AG10803 (cell line): ENCODE measurements around the gene DSC3.

Experiments
- DNase-seq: peaks from one replicate; pipeline ENCODE4 v3.0.0; 2010; ENCODE audit warnings: low read depth
- H3K4me3 ChIP-seq: 2 replicates; pipeline ENCODE4 v1.5.1; 2011; ENCODE audit warnings: mild to moderate bottlenecking, low read length, control low read depth
- TF ChIP-seq, protein P1 (sequence below): conservative IDR thresholded peaks from 2 replicates; pipeline ENCODE4 v1.5.1; 2011; ENCODE audit warnings: mild to moderate bottlenecking, low read length, control low read depth, inconsistent platforms

Gene DSC3

DNA sequence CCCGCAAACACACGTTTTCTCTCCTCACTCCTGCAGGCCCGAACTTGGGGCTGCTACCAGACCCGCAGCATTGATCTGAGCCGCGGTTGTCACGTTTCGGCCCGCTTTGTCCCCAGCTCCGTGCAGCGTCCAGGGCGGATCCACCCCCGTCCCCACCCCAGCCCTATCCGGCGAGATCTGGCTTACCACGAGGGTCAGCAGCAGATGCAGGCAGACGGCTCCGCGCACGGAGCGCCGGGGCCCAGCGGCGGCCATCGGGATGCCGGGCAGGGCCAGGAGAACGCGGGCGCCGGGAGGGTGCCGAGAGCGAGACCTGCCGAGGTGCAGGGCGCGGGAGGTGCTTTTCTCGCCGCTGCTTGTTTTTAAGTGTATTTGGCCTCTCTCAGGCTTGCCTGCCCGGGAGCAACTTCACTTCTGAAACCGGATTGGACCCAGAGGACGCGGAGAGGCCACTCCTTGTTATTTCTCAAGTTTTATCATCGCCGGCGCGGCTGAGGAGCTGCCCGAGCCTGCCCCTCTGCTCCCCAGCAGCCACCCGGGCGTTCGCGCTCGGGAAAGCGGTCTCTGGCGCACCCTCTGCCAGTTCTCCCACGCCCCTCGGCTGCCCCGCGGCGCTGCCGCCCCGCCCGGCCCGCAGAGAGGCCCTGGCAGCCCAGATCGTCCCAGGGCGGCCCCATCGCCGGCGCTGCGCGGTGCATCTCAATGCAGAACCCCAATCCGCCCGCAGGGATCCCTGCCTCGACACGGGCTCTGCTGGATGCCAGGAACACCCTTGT, at the start of gene DSC3:
Gene DSC3, minus strand, starts transcription at position 337 of the 776 bp plus-strand sequence. Its CDS starts 82 bp downstream, at position 255.
- no peak for DNase-seq
- no peak within 1 kb of the TSS for H3K4me3 ChIP-seq
- TF ChIP-seq, protein P1, sequence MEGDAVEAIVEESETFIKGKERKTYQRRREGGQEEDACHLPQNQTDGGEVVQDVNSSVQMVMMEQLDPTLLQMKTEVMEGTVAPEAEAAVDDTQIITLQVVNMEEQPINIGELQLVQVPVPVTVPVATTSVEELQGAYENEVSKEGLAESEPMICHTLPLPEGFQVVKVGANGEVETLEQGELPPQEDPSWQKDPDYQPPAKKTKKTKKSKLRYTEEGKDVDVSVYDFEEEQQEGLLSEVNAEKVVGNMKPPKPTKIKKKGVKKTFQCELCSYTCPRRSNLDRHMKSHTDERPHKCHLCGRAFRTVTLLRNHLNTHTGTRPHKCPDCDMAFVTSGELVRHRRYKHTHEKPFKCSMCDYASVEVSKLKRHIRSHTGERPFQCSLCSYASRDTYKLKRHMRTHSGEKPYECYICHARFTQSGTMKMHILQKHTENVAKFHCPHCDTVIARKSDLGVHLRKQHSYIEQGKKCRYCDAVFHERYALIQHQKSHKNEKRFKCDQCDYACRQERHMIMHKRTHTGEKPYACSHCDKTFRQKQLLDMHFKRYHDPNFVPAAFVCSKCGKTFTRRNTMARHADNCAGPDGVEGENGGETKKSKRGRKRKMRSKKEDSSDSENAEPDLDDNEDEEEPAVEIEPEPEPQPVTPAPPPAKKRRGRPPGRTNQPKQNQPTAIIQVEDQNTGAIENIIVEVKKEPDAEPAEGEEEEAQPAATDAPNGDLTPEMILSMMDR: no peak

DNA sequence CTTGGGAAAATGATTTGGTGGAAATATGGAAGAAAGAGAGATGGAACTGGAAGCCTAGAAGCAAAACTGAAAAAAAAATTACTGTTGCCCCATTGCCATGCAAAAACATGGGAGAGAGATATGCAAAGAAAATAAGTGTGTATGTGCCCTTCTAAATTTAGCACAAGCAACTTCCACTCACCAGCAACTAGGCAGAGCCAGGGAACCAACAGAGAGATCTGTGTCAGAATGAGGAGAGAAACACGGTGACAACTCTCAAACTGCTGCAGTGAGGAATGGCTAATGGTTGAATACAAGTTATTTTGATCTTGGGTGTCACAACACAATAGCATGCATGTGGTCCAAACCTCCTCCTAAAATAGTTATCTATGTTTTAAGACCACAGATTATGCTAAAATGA, 48.8 kb upstream of the DSC3 start:
- DNase-seq: no peak
- TF ChIP-seq, protein P1: no peak
- no peak overlapping the region for H3K4me3 ChIP-seq

DNA sequence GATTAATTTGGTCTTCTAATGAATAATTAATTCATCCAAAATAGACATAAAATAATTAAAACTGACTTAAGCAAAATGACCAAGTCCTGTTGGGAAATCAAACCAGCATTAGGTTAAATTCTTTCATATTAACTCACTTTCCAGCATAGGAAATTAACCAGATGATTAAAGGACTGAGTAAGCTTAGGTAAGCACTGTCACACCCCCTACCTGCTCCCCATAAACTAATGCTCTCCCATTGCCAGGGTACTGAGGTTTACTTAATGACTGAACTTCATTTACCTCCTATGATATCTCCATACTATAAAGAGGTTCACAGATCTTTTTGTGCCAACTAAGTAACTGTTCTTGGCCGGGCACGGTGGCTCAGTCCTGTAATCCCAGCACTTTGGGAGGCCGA, 46.0 kb upstream of the DSC3 start:
- no peak for DNase-seq
- TF ChIP-seq, protein P1: no peak
- H3K4me3 ChIP-seq: no peak overlapping the region

DNA sequence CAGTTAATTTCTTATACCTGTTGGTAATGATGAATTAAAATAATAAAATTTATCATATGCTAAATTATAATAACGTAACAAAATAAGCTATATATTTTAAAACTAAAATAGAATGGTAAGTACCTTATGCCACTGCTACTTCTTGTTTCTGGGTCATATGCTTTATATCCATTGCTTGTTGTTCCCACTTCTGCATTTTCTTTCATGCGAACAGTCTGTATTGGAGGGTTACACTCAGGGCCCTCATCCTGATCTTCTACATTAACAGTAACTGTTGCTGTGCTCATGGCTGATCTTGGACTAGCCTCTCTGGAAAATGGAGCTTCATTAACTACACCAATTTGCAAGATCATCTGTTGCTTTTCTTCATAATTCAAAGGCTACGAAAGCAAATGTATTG, 37.4 kb upstream of the DSC3 start:
- H3K4me3 ChIP-seq: no peak overlapping the region
- TF ChIP-seq, protein P1: no peak
- DNase-seq: no peak

DNA sequence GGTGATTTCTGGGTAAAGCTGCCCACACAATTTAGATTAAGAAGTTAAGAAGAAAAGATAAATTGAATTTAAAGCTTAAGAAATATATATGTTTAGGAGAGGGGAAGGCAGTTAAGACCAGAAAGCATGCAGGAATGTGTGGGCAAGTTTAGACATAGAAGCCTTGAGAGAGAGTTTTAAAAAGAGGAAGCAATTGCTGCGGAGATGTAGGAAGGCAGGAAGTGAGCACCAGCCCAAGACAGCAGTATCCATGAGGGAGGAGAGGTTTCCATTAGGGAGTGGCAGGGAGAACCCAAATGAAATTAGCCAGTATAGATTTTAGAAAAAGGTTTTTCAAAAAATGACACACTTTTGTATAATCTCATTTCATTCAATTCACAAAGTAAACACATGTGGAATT, 35.3 kb upstream of the DSC3 start:
- H3K4me3 ChIP-seq: no peak overlapping the region
- TF ChIP-seq, protein P1: no peak
- no peak for DNase-seq

DNA sequence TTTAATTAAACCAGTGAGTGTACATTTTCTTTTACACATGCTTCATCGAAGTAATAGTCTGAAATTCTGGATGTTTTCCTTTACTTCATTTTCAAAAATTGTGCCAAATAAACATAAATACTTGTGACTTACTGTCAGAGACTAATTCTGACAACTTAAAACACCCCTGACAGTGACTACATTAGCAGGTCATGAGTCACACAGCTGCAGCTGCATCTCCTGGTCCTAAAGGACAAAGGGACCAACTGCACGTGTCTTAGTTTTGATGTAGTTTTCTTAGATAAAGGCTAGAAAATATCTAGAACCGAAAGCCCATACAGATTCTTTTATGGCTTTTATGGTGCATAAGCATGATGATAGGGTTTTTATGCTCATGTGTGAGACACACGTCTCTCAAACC, 29.6 kb upstream of the DSC3 start:
- TF ChIP-seq, protein P1: no peak
- H3K4me3 ChIP-seq: no peak overlapping the region
- no peak for DNase-seq

DNA sequence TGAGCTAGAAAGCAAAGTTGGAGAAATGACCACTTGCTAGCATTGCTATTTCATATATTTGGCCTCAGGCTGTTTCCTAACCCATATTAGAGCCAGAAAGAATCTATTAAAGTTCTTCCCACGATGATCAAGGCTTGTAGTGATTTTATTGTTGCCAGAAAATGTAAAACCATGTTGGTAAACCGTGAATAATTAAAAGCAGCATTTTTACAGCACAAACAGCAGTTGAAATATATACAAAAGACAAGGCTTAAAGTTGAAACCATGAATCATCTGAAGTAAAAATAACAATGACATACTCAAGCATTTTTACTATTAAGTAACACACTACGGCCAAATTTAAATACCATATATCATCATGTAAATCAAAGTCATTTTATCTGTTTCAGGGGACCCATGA, 27.7 kb upstream of the DSC3 start:
- no peak for DNase-seq
- H3K4me3 ChIP-seq: no peak overlapping the region
- TF ChIP-seq, protein P1: no peak
